ENCODE measurements around the gene CD38. TPM values are rescaled to one million over a fixed set of nuclear protein-coding genes. Genes with fewer than 3 reads are reported as not detected.

CD38 gene
- total RNA-seq, 2 donors from 2014 or later = 0.78 to 2.6 TPM

GRCh38 chr4:15805583-15806517 is 27.7 kb downstream of the CD38 start:
- intact Hi-C loops (cut with DNase I) = no loop called here
- H3K27me3 ChIP-seq = no peaks in the 10 kb centered on the region
- WGBS, 2 donors = 21 to 29% methylated on average over 5 of the region's 5 CpGs
- ATAC-seq (no peak), DNase-seq (peak; percentile 22 to 54 (median 35))
- no peaks in the 10 kb centered on the region for H3K36me3 ChIP-seq (replicated peaks in 1 of 2; ENCODE audit: insufficient read depth in 1 of 2, low read depth in 2 of 2)
- no peak overlapping the region for H3K4me3 ChIP-seq
- H3K4me1 ChIP-seq = no peaks in the 10 kb centered on the region
- no peak overlapping the region for H3K27ac ChIP-seq
- H3K9me3 ChIP-seq = no peaks in the 10 kb centered on the region
- TF ChIP-seq POLR2A (IDR thresholded peaks at IDR 0.05) (no peak), CTCF (IDR thresholded peaks at IDR 0.05) (peak; percentile 27 to 75 (median 58))

- no peak for TF ChIP-seq CTCF (IDR thresholded peaks at IDR 0.05)
- TF ChIP-seq POLR2A (IDR thresholded peaks at IDR 0.05) = no peak
- WGBS, 2 donors = 53 to 65% methylated on average over 5 of the region's 5 CpGs
- no peaks in the 10 kb centered on the region for H3K27me3 ChIP-seq
- ATAC-seq = no peak
- intact Hi-C loops (cut with DNase I) = no loop called here
- H3K36me3 ChIP-seq (replicated peaks in 1 of 2; ENCODE audit: insufficient read depth in 1 of 2, low read depth in 2 of 2) = no peaks in the 10 kb centered on the region
- no peak overlapping the region for H3K27ac ChIP-seq
- no peaks in the 10 kb centered on the region for H3K4me1 ChIP-seq
- H3K9me3 ChIP-seq = no peaks in the 10 kb centered on the region
- DNase-seq = no peak
- no peak overlapping the region for H3K4me3 ChIP-seq
Observed at GRCh38 chr4:15809058-15809457, 30.9 kb downstream of the CD38 start.

GRCh38 chr4:15809466-15809865 is 31.3 kb downstream of the CD38 start:
- Histone ChIP-seq H3K4me1 (no peaks in the 10 kb centered on the region), H3K9me3 (no peaks in the 10 kb centered on the region), H3K27me3 (no peaks in the 10 kb centered on the region), H3K4me3 (no peak overlapping the region), H3K36me3 (replicated peaks in 1 of 2; ENCODE audit: insufficient read depth in 1 of 2, low read depth in 2 of 2) (no peaks in the 10 kb centered on the region), H3K27ac (no peak overlapping the region)
- no peak for DNase-seq
- 21 to 30% methylated on average over 5 of the region's 5 CpGs for WGBS, 2 donors
- no peak for ATAC-seq
- TF ChIP-seq POLR2A (IDR thresholded peaks at IDR 0.05) (no peak), CTCF (IDR thresholded peaks at IDR 0.05) (no peak)
- intact Hi-C loops (cut with DNase I) = no loop called here

- H3K27me3 ChIP-seq = no peaks in the 10 kb centered on the region
- ATAC-seq (no peak), DNase-seq (no peak)
- intact Hi-C loops (cut with DNase I) = no loop called here
- no peaks in the 10 kb centered on the region for H3K4me1 ChIP-seq
- no peak overlapping the region for H3K4me3 ChIP-seq
- WGBS, 2 donors = 50 to 70% methylated on average over 2 of the region's 2 CpGs
- H3K27ac ChIP-seq = no peak overlapping the region
- no peaks in the 10 kb centered on the region for H3K36me3 ChIP-seq (replicated peaks in 1 of 2; ENCODE audit: insufficient read depth in 1 of 2, low read depth in 2 of 2)
- H3K9me3 ChIP-seq = no peaks in the 10 kb centered on the region
- TF ChIP-seq POLR2A (IDR thresholded peaks at IDR 0.05) (no peak), CTCF (IDR thresholded peaks at IDR 0.05) (no peak)
Observed at GRCh38 chr4:15811703-15812337, 33.7 kb downstream of the CD38 start.

All from body of pancreas (tissue), 4 donors.